BLaER1 (cell line): ENCODE data around the gene LY9.

Experiments
- H3K27ac ChIP-seq: shearing (Covaris generic); formaldehyde crosslinking; 2 replicates; pipeline ENCODE4 v1.8.1; 2022
- H3K27me3 ChIP-seq: shearing (Covaris generic); formaldehyde crosslinking; 2 replicates; pipeline ENCODE4 v1.8.1; 2022
- H3K36me3 ChIP-seq: shearing (Covaris generic); formaldehyde crosslinking; 2 replicates; pipeline ENCODE4 v1.8.1; 2022
- H3K4me1 ChIP-seq: shearing (Covaris generic); formaldehyde crosslinking; 2 replicates; pipeline ENCODE4 v1.8.1; 2022
- H3K4me2 ChIP-seq: shearing (Covaris generic); formaldehyde crosslinking; 2 replicates; pipeline ENCODE4 v1.8.1; 2022
- H3K4me3 ChIP-seq: shearing (Covaris generic); formaldehyde crosslinking; 2 replicates; pipeline ENCODE4 v1.8.1; 2022
- H3K9ac ChIP-seq: shearing (Covaris generic); formaldehyde crosslinking; 2 replicates; pipeline ENCODE4 v1.8.1; 2022
- H3K9me3 ChIP-seq: shearing (Covaris generic); formaldehyde crosslinking; 2 replicates; pipeline ENCODE4 v1.8.1; 2022
- H4K20me1 ChIP-seq: shearing (Covaris generic); formaldehyde crosslinking; 2 replicates; pipeline ENCODE4 v1.8.1; 2022
- Cebpa-rat ChIP-seq: shearing (Covaris generic); IDR thresholded peaks from 2 replicates; pipeline ENCODE4 v1.8.1; 2022

Gene LY9

DNA sequence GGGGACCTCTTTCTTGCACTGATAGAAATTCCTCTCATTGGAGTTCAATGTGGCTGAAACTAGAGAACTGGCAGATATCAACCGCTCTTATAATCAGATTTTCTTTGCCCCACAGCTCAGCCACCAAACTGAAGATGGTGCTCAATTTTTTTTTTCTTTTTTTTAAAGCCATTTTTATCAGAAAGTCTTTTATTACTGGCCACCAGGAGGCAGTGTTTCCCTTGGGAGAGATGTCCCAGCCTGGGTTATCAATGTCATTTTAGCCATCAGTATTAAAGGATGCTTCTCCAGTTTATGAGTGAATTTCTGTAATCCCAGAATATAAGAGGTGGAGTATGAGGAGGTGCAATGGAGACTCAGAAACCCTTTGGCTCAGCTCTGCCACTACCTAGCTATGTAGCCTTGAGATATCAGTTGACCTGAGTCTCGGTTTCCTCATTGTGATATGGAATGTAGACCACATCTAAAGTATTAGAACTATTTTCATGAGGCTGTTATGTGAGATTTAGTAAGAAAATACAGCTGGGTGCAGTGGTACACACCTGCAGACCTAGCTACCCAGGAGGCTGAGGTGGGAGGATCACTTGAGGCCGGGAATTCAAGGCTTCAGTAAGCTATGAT lies 39.1 kb downstream of the LY9 start:
- no peak for TF ChIP-seq Cebpa-rat
- H3K27me3 ChIP-seq: no peaks in the 10 kb centered on the region
- H3K4me1 ChIP-seq: peaks cover 60% of the 10 kb centered on the region
- H4K20me1 ChIP-seq: no peaks in the 10 kb centered on the region
- H3K9me3 ChIP-seq: no peaks in the 10 kb centered on the region
- H3K36me3 ChIP-seq: no peaks in the 10 kb centered on the region
- H3K4me3 ChIP-seq: no peak overlapping the region
- peak overlapping the region; percentile 74 for H3K4me2 ChIP-seq
- H3K9ac ChIP-seq: no peak overlapping the region
- H3K27ac ChIP-seq: peak overlapping the region; percentile 95; the same call in 1 of the 2 replicates

DNA sequence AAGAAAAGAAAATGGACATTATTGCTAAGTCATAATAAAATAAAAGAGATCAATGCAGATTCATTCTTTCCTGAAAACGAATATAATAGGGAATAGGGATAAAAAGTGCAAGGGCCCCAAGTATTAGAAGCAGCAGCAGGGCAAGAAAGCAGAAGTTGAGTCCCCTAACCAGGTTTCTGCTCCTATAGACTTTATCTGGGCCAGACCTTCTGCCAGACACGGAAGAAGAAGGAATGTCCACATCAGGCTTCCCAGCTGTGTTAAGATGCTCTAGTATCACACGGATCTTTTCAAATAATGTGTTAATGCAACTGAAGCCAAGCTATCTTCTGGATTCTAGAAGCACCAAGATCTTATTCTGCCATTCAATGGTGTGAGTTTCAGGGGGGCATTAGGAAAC lies 39.8 kb downstream of the LY9 start:
- Histone ChIP-seq H3K27ac (peak overlapping the region; percentile 95), H3K9ac (peak overlapping the region; percentile 77; the same call in 1 of the 2 replicates), H3K27me3 (no peaks in the 10 kb centered on the region), H3K4me1 (peaks cover 63% of the 10 kb centered on the region), H3K4me3 (no peak overlapping the region), H3K4me2 (peak overlapping the region; percentile 74), H4K20me1 (no peaks in the 10 kb centered on the region), H3K36me3 (no peaks in the 10 kb centered on the region), H3K9me3 (no peaks in the 10 kb centered on the region)
- TF ChIP-seq Cebpa-rat: no peak

DNA sequence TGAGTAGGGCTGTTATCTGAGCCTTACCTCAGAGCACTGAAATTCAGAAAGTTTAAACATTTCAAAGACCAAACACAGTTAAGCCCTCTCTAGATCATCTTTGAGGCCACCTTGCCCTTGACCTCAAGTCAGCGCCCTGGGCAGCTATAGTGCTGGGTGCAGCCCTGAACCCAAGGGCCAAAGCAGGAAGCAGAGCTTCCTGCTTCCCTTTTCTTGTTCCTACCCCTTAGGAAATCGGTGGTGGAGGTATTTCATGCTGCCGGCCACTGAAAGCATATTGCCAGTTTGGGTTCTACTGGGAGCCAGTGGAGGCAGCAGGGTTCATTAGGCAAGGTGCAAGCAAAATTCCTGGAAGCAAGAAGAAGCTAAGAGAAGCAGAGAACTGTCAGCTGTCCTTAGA lies 40.6 kb downstream of the LY9 start:
- H3K9ac ChIP-seq: peak overlapping the region; percentile 77
- peak overlapping the region; percentile 95 for H3K27ac ChIP-seq
- no peaks in the 10 kb centered on the region for H3K27me3 ChIP-seq
- no peak overlapping the region for H3K4me3 ChIP-seq
- H3K4me2 ChIP-seq: peak overlapping the region; percentile 74
- H3K36me3 ChIP-seq: no peaks in the 10 kb centered on the region
- H4K20me1 ChIP-seq: no peaks in the 10 kb centered on the region
- TF ChIP-seq Cebpa-rat: no peak
- H3K9me3 ChIP-seq: no peaks in the 10 kb centered on the region
- H3K4me1 ChIP-seq: peaks cover 71% of the 10 kb centered on the region

GRCh38 chr1:160836981-160837557 lies 41.1 kb downstream of the LY9 start:
- H3K4me2 ChIP-seq: peak overlapping the region; percentile 74
- H3K36me3 ChIP-seq: no peaks in the 10 kb centered on the region
- H3K4me1 ChIP-seq: peaks cover 76% of the 10 kb centered on the region
- H3K9ac ChIP-seq: peak overlapping the region; percentile 77
- H3K27me3 ChIP-seq: no peaks in the 10 kb centered on the region
- H3K9me3 ChIP-seq: no peaks in the 10 kb centered on the region
- no peak overlapping the region for H3K4me3 ChIP-seq
- peak overlapping the region; percentile 95 for H3K27ac ChIP-seq
- TF ChIP-seq Cebpa-rat: no peak
- H4K20me1 ChIP-seq: no peaks in the 10 kb centered on the region

- H3K27ac ChIP-seq: peak overlapping the region; percentile 95
- H3K9me3 ChIP-seq: no peaks in the 10 kb centered on the region
- peaks cover 82% of the 10 kb centered on the region for H3K4me1 ChIP-seq
- peak overlapping the region; percentile 66; the same call in 1 of the 2 replicates for H3K9ac ChIP-seq
- H4K20me1 ChIP-seq: no peaks in the 10 kb centered on the region
- 0 out of 2 replicates have a peak, but pooled peaks have one; percentile 13 for TF ChIP-seq Cebpa-rat
- peak overlapping the region; percentile 15; the same call in 1 of the 2 replicates for H3K4me3 ChIP-seq
- H3K4me2 ChIP-seq: peak overlapping the region; percentile 74
- no peaks in the 10 kb centered on the region for H3K36me3 ChIP-seq
- H3K27me3 ChIP-seq: no peaks in the 10 kb centered on the region
These were observed 41.7 kb downstream of the LY9 start for GRCh38 chr1:160837558-160838205.

- H3K4me1 ChIP-seq: peaks cover 94% of the 10 kb centered on the region
These were observed 42.9 kb downstream of the LY9 start for GRCh38 chr1:160838888-160839287.

DNA sequence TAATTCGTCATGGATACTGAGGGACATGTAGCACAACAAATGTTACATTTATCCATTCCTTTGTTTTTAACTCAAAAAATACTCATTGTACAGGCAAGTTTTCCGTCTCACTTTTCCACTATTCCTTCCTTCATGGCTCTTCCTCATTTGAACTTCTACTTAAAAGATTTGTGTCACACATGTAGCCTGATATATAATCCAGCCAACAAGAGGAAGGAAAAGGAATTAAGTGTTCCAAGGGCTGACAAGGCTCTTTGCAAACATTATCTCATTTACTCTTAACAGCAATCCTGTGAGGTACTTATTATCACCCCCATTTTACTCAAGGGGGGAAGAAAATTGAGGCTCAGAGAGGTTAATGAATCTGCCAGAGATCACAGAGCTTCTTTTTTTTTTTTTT lies 43.8 kb downstream of the LY9 start:
- Histone ChIP-seq H3K27ac (peak overlapping the region; percentile 95), H3K4me3 (no peak overlapping the region), H3K4me1 (peaks cover 97% of the 10 kb centered on the region), H3K4me2 (peak overlapping the region; percentile 71), H3K36me3 (no peaks in the 10 kb centered on the region), H3K27me3 (no peaks in the 10 kb centered on the region), H3K9ac (no peak overlapping the region), H3K9me3 (peaks cover 6% of the 10 kb centered on the region), H4K20me1 (no peaks in the 10 kb centered on the region)
- no peak for TF ChIP-seq Cebpa-rat

More at GRCh38 chr1:160838888-160839287, 42.9 kb downstream of the LY9 start:
- Histone ChIP-seq H3K9ac (peak overlapping the region; percentile 66; the same call in 1 of the 2 replicates), H3K27me3 (no peaks in the 10 kb centered on the region), H3K9me3 (no peaks in the 10 kb centered on the region), H3K4me3 (no peak overlapping the region), H4K20me1 (no peaks in the 10 kb centered on the region), H3K4me2 (peak overlapping the region; percentile 71), H3K27ac (peak overlapping the region; percentile 95), H3K36me3 (no peaks in the 10 kb centered on the region)
- TF ChIP-seq Cebpa-rat: no peak

- Histone ChIP-seq H3K4me1 (peaks cover 92% of the 10 kb centered on the region), H4K20me1 (no peaks in the 10 kb centered on the region), H3K36me3 (no peaks in the 10 kb centered on the region), H3K27ac (peak overlapping the region; percentile 0), H3K4me3 (no peak overlapping the region), H3K4me2 (peak overlapping the region; percentile 63; the same call in 1 of the 2 replicates), H3K9me3 (peaks cover 18% of the 10 kb centered on the region), H3K27me3 (no peaks in the 10 kb centered on the region), H3K9ac (no peak overlapping the region)
- no peak for TF ChIP-seq Cebpa-rat
These were observed 45.1 kb downstream of the LY9 start for GRCh38 chr1:160841079-160841478.

- no peaks in the 10 kb centered on the region for H3K27me3 ChIP-seq
- H3K4me2 ChIP-seq: peak overlapping the region; percentile 35
- H3K9ac ChIP-seq: no peak overlapping the region
- TF ChIP-seq Cebpa-rat: no peak
- peaks cover 23% of the 10 kb centered on the region for H3K9me3 ChIP-seq
- H3K4me3 ChIP-seq: peak overlapping the region; percentile 22; the same call in 1 of the 2 replicates
- H4K20me1 ChIP-seq: no peaks in the 10 kb centered on the region
- no peak overlapping the region for H3K27ac ChIP-seq
- H3K36me3 ChIP-seq: no peaks in the 10 kb centered on the region
- H3K4me1 ChIP-seq: peaks cover 59% of the 10 kb centered on the region
These were observed 48.7 kb downstream of the LY9 start for GRCh38 chr1:160844447-160845232.
